Measurements from ENCODE around the gene AFF1. TPM values are rescaled to one million over a fixed set of nuclear protein-coding genes. Genes with fewer than 3 reads are reported as not detected.
A peak's percentile ranks its signal among the peaks of the same experiment; 100 is the strongest.

Gene AFF1
- total RNA-seq, 1 donor from 2014 or later: 58.2 TPM

- Histone ChIP-seq H3K4me1 (ENCODE audit: insufficient read depth, low read length) (peaks cover 6% of the 10 kb centered on the region), H3K79me2 (ENCODE audit: insufficient read depth, low read length) (no peaks in the 10 kb centered on the region), H2AFZ (ENCODE audit: low read depth, low read length) (no peak overlapping the region), H3K27me3 (ENCODE audit: insufficient read depth, low read length) (no peaks in the 10 kb centered on the region), H3K9ac (ENCODE audit: low read length) (no peak overlapping the region), H3K9me3 (ENCODE audit: insufficient read depth, low read depth, low read length) (no peaks in the 10 kb centered on the region), H4K20me1 (ENCODE audit: insufficient read depth, low read length) (no peaks in the 10 kb centered on the region), H3K27ac (ENCODE audit: low read depth, low read length) (no peak overlapping the region), H3K4me2 (ENCODE audit: low read length) (no peak overlapping the region), H3K36me3 (ENCODE audit: insufficient read depth, low read length) (no peaks in the 10 kb centered on the region), H3K4me3 (ENCODE audit: insufficient read depth, low read depth, low read length) (no peak overlapping the region)
- H3K36me3 Mint-ChIP-seq (ENCODE audit: low read depth, unreplicated experiment): peaks cover 4% of the 10 kb centered on the region
- no peak for FAIRE-seq
- TF ChIP-seq CTCF (IDR thresholded peaks at IDR 0.05; ENCODE audit: insufficient read depth, low read depth, low read length) (no peak), EZH2 (IDR thresholded peaks at IDR 0.05; ENCODE audit: insufficient read depth, low read length) (no peak)
- H3K27ac Mint-ChIP-seq (ENCODE audit: unreplicated experiment): peak overlapping the region; percentile 60
- no peak overlapping the region for H3K4me3 Mint-ChIP-seq (ENCODE audit: unreplicated experiment)
- peaks cover 17% of the 10 kb centered on the region for H3K4me1 Mint-ChIP-seq (ENCODE audit: low read depth, unreplicated experiment)
- DNase-seq (ENCODE audit: low read depth): peak; percentile 76
- H3K9me3 Mint-ChIP-seq (ENCODE audit: unreplicated experiment): no peaks in the 10 kb centered on the region
- no peaks in the 10 kb centered on the region for H3K27me3 Mint-ChIP-seq (ENCODE audit: low read depth, unreplicated experiment)
These were observed 16.2 kb upstream of the AFF1 start for GRCh38 chr4:86918539-86919072.

GRCh38 chr4:86919561-86920223 lies 15.1 kb upstream of the AFF1 start:
- FAIRE-seq (no peak), DNase-seq (ENCODE audit: low read depth) (no peak)
- H3K27ac ChIP-seq (ENCODE audit: low read depth, low read length): no peak overlapping the region

More at GRCh38 chr4:86919561-86920223, 15.1 kb upstream of the AFF1 start:
- Histone ChIP-seq H3K79me2 (ENCODE audit: insufficient read depth, low read length) (no peaks in the 10 kb centered on the region), H4K20me1 (ENCODE audit: insufficient read depth, low read length) (no peaks in the 10 kb centered on the region), H2AFZ (ENCODE audit: low read depth, low read length) (no peak overlapping the region), H3K4me3 (ENCODE audit: insufficient read depth, low read depth, low read length) (no peak overlapping the region), H3K9me3 (ENCODE audit: insufficient read depth, low read depth, low read length) (no peaks in the 10 kb centered on the region), H3K9ac (ENCODE audit: low read length) (no peak overlapping the region), H3K4me1 (ENCODE audit: insufficient read depth, low read length) (peaks cover 7% of the 10 kb centered on the region), H3K4me2 (ENCODE audit: low read length) (no peak overlapping the region), H3K36me3 (ENCODE audit: insufficient read depth, low read length) (no peaks in the 10 kb centered on the region), H3K27me3 (ENCODE audit: insufficient read depth, low read length) (no peaks in the 10 kb centered on the region)
- Mint-ChIP-seq H3K36me3 (ENCODE audit: low read depth, unreplicated experiment) (peaks cover 3% of the 10 kb centered on the region), H3K4me1 (ENCODE audit: low read depth, unreplicated experiment) (peaks cover 20% of the 10 kb centered on the region), H3K27me3 (ENCODE audit: low read depth, unreplicated experiment) (no peaks in the 10 kb centered on the region), H3K27ac (ENCODE audit: unreplicated experiment) (peak overlapping the region; percentile 35), H3K9me3 (ENCODE audit: unreplicated experiment) (no peaks in the 10 kb centered on the region), H3K4me3 (ENCODE audit: unreplicated experiment) (no peak overlapping the region)
- no peak for TF ChIP-seq EZH2 (IDR thresholded peaks at IDR 0.05; ENCODE audit: insufficient read depth, low read length)
- TF ChIP-seq CTCF (IDR thresholded peaks at IDR 0.05; ENCODE audit: insufficient read depth, low read depth, low read length): no peak
